Measurements from ENCODE around the gene SYNC.

DNA sequence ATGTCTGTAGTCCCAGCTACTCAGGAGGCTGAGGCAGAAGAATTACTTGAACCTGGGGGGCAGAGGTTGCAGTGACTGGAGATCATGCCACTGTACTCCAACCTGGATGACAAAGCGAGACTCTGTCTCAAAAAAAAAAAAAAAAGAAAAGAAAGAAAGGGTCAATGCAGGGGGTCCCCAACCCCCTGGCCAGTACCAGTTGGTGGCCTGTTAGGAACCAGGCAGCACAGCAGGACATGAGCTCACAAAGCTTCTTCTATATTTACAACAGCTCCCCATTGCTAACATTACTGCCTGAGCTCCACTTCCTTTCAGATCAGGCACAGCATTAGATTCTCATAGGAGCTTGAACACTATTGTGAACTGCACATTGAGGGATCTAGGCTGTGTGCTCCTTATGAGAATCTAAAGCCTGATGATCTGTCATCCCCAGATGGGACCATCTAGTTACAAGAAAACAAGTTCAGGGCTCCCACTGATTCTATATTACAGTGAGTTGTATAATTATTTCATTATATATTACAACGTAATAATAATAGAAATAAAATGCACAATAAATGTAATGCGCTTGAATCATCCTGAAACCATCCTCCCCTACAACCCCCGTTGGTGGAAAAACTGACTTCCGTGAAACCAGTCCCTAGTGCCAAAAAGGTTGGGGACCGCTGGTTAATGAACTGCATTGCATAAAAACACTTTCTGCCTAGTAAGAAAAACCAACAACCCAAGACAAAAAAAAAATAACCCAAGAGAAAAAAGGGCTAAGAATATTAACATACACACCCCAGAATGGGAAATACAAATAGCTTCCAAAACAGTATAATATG lies 55.0 kb downstream of the SYNC start:
- no peak for TF ChIP-seq EZH2 (IDR thresholded peaks at IDR 0.05; ENCODE audit: insufficient read depth, poor library complexity, severe bottlenecking)
- TF ChIP-seq EZH2phosphoT487 (IDR thresholded peaks at IDR 0.05; ENCODE audit: insufficient read depth, low read depth) = no peak
